GM18858 (cell line): ENCODE measurements around the gene SLC35F1.

Experiments used
- ATAC-seq: cut with Tn5 transposase; IDR thresholded peaks from one replicate; pipeline ENCODE4 v1.9.1; 2021; ENCODE audit not compliant: unreplicated experiment

The SLC35F1 gene

DNA sequence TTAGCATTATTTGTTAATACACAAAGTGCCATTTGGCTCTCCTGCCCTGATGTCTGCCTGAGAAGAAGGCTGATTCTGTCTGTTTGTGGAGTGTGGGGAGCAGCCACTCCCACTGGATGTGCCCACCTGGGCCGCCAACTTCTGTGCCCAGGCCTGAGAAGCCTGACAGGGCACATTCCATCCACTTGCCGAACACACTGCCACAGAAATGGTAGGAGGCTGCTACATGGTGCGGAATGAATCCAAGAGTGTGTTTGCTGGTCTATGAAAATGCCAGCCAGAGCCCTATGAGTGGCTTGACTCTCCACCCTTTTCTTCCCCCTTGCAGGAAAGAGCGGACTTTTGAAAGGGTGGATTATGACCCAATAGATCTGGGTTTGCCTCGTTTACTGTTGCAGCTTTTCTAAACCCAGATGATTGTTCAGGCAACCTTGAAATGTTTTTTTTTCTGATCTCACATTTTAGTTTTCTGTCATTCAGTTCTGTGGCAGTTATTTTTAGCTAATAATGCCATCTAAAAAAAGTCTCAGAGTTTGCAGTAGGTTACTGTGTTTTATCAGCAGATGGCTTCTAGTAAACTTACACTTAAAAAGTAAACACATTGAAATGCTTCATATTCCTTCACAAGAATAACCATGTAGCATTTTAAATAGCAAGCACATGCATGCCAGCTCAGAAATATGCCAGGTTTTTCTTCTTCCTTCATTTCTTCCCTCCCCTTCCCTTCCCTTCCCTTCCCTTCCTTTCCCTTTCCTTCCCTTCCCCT lies 196.5 kb downstream of the SLC35F1 start:
- ATAC-seq = no peak

DNA sequence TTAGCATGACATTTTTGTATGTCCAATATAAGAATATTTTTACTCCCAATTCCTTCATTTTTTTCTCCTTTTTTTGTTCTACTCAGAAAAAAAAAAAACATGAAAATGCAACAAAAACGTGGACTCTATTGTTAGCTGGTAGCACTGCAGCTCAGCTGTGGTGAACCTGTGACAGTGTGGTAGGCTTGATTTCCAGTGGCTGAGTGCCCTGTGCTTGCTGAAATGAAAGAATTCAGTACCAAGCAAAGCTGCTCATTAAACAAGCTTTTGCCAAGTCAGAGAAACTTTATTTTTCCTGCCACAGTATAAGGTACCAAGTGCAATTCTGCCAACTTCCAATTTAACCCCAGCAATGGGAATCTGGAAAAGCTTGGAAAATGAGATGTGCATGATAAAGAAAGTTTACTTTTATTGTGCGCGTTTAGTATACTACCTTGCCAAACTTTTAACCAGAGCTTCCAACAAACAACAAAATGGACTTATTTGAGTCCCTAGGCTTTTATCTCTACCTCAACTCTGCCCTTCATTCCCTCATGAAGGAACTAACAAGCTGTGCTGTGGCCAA lies 215.2 kb downstream of the SLC35F1 start:
- no peak for ATAC-seq

DNA sequence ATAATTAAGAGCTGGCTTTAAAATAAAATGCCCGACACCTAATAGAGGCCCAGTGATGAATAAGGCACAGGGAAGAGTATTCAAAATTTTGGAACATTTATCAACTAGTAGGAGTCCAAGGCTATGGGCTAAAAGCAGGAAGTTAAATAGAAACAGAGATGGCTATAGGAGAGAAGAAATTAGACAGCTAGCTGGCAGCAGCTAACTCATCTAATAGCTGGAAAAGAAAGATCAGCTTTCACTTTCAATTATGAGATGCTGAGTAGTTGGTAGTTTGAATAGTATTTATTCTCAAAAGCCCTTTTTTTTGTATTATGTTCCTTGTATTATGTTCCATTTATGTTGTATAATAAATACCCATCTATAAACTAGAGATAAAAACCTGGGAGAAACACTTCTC lies 215.7 kb downstream of the SLC35F1 start:
- ATAC-seq = peak; percentile 65

DNA sequence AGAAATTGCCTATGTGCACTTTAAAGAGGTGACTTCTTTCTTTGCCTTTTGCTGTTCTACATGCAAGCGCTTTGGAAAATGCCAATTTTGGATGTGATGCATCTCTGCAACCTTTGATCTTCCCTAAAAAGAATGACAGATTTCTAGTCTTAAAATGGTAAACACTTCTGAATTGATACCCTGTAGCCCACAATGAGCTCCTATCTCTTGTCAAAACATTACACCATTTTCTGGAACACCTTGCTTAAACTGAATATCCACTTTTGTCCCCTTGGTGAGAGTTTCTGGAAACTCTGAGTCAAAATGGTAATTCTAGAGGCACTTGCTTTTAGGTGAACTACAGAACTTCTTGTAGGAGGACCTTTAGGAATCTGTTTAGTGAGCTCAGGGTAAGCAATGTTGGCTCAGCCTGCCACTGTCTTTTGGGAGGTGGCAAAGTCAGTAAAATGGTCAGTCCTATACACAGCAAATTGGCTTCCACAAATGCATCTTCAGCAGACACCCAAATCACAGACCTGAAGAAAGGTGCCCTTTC lies 216.5 kb downstream of the SLC35F1 start:
- no peak for ATAC-seq

DNA sequence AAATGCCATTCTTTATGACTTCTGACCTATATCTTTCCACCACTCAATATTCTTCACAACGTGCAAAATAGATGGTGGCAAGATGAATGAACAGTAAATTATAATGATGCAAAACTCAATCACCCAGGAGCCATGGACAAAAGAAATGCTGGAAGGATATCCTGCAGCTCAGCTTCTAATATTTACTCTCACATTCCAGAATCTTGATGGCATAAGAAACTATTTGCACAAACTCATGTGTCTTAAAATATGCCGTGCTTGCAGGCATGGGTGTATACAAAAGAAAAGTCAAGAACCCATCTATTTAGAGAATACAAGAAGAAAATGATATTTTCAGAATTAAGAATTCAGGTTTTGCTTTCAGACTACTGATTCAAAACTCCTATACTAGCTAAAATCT lies 217.8 kb downstream of the SLC35F1 start:
- no peak for ATAC-seq

DNA sequence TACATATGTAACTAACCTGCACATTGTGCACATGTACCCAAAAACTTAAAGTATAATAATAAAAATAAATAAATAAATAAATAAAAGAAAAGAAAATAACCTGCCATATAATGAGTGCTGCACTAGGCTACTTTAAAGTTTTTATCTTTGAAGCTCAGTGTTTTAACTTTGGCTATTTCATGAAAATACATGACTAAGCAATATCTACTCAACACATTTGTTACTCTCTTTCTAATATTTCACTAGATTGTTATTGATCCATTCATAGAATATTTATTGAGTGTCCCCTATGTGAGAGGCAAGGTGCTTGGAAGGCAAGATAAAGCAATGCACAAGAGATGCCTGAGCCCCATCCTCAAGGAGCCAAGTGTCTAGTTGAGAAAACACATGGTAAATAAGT lies 221.7 kb downstream of the SLC35F1 start:
- no peak for ATAC-seq

DNA sequence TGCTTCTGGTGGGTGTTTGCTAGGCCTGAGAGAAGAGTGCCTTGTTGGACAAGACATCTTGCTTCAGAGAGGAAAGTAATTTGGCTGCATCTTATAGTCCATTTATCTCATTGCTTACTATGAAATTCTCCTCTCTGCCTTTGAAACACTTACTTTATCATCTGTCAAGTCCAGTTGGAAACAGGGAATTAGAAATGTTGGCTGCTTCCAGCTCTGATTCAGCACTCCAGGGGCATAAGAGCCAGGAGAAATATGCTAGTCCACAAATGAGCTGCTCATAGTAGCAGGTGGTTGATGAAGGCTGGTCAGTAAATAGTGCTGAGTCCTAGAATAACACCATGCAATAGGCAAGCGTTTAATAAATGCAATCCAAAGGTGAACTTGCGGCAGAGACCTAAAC lies 227.1 kb downstream of the SLC35F1 start:
- ATAC-seq = no peak

DNA sequence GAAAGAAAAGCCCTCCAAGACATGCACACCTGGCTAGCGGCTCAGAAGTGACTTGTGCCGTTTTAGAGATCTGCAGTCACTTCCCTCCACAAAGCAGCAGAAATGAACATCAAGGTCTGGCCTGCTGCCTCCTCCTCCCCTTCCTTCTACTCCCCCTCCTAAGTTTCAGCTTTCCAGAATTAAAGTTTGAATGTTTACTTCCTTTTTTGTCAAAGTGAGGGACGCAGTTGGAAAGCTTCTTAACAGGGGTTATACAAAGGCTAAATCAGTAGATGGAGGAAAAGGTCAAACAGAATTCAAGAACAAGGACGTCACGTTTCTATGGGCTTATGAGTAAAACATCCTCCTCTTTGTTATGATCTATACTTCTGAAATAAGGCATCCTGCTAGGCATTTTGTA lies 227.7 kb downstream of the SLC35F1 start:
- ATAC-seq = no peak

DNA sequence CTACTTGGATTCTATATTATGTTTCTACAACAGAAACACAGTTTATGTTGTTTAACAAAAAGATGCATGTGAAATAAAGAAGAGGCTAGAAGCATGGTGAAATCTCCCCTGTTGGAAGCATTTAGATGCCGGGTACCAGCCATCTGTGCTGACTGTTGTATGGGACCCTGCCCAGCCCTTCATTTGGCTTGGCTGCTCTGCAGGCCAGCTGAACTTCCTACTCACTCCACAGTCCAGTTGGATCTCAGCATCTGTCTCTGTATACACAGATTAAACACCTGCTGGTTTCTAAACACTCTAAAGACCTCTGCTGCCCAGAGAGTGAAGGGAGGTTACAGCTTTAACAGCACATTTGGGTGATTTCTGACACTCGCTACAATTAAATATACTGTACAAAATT lies 228.3 kb downstream of the SLC35F1 start:
- no peak for ATAC-seq

DNA sequence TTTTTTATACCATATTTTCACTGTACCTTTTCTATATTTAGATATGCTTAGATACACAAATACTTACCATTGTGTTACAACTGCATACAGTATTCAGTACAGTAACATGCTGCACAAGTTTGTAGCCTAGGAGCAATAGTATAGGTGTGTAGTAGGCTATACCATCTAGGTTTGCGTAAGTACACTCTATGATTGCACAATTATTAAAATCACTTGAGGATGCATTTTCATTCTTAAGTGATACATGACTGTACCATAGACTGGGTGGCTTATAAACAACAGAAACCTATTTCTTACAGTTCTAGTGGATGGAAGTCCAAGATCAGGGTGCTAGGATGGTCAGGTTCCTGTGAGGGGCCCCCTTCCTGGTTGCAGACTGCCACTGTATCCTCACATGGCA lies 234.1 kb downstream of the SLC35F1 start:
- ATAC-seq = no peak

DNA sequence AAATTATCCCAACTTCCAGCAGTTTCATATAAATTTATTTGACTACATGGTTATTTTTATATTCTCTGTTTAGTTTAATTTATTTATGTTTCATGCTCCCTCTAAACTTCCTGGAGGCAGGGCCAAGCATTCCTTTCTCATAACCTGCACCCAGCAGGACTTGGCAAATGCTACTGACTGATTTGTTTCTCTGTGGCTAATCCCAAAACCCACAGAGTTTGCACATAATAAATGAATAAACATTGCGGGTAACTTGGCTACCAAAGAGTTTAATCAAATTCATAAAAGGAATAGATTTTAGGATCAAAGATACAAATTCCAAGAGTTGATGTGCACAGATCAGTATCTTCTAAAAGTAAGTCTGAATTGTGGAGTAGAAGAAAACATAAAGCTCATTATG lies 239.5 kb downstream of the SLC35F1 start:
- ATAC-seq = no peak

DNA sequence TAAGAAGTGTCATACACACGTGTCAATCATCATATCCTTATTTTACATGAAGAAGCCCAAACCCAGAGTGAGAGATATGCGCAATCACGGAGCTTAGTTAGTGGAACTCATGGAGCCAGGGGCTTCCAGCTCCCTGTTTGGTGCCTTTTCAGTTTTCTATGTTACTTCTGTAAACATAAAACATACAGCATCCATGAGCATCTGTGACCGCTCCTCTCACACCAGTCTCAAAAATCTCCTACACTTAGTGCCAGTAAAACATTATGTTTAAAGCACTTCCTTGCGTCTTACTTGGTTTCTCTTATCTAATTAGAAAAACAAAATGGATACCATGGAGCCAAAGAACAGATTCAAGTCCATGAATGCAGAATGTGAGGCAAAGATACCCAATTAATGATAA lies 240.4 kb downstream of the SLC35F1 start:
- no peak for ATAC-seq

DNA sequence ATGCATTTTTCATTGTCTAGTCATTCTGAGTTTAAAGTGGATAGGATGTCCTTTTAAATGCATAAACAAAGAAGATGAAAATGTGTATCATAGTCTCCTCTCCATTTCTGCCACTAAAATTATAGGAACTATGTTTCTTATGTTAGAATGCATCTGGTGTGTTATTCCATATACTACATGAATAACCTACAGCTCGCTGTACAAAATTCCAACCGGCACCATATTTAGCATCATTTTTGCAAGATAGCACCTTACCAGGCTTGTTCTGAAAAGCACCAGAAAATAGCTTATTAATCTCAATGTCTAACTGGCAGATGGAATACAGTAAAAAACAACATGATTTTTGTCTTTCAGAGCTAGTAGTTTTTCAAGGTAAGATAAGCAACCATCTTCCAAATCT lies 241.5 kb downstream of the SLC35F1 start:
- no peak for ATAC-seq

DNA sequence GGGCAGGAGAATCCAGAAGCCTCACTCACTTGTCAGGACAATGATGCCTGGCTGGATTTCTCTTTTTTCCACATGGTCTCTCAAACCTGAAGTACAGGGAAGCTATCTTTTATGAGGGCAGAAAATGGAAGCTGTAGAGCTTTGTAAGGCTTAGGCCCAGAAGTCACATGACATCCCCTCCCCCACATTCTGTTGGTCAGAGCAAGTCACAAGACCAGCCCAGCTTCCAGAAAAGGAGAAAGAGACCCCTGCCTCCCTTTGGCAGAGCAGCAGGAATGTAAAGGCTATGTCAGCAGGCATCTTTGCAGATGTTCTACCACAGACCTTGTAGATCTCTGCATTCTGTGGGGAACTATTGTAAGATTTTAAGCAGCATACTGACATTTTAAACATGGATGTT lies 245.5 kb downstream of the SLC35F1 start:
- no peak for ATAC-seq

DNA sequence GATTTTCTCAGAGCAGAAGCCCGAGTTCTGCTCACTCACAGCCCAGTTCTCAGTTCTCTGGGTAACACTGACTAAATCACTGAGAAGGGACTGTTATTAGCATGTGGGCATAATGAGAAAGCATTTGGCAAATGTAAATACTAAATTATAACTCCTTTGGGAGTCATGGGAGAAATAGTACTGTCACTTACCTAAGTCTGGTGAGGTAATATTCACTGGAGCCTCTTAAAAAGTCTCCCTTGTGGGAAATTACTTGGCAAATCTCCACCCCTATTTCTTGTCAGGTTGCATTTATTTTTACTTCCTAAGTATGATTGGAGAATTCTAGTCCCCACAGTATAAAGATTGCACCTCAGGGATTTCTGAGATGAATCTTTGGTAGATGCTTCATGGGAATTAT lies 254.3 kb downstream of the SLC35F1 start:
- ATAC-seq = no peak

DNA sequence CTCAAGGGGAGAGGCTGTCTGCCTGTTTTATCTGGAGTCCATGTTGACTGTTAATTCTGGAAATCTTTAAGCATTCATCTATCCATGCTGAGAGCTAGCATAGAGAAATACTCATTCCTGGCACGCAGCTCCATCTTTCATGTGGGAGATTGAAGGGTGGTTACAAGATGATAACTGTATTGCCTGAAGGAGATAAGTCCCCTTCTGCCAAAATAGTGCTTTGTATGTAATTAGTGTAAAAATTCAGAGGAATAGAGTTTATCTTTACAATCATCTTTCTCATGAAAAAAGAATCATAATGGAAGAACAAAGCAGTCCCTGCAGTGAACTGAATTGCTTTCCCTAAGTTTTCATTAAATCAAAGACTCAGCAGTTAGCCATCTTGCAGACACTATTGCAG lies 256.5 kb downstream of the SLC35F1 start:
- no peak for ATAC-seq

DNA sequence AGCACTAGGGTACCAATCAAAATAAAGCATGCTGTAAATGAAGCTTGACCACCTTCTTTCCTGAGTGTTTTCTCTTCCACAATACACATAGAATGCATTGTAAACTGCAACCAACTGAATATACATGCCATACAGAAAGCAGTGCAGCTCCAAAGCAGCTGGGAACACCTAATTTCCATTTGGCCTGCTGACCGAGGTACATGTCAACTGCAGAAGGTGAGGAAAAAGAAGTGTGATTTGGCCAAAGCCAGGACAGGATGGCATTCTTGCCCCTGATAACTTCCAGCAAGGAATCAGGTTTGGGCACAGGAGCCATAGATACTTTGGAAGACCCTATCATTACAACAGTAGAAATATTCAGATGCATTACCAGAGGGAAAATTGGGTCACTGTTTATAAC lies 258.4 kb downstream of the SLC35F1 start:
- no peak for ATAC-seq

DNA sequence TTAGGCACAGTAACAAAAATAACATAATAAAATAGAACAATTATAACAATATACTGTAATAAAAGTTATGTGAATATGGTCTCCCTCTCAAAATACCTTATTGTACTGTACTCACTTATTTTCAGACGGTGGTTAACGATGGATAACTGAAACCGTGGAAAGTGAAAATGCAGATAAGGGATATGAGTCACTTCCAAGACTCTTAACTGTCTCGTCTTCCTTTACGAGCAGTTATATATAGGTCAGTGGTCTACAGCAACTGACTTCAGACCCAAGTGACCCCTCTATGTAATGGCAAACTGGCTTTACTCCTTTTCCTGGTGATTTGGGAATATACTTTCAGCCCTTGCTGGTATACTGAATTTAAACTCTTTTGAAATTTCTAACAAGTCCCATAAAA lies 261.4 kb downstream of the SLC35F1 start:
- no peak for ATAC-seq

DNA sequence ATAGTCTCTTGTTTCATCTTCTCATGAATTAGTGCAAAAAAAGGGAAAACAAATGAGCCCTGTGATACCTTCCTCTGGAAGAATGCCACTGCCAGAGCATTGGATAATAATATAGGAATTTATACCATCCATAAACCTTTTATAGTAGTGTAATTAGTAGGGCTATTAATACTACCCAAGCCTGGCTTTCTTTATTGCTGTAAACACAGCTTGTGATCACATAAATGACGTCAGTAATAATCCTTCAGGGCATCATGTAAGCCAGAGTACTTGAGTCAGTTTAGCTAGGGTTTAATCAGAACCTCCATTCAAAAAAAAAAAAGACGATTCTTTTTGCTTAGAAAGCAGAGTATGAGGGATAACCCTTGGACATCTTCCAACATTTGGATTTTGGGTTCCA lies 264.8 kb downstream of the SLC35F1 start:
- ATAC-seq = no peak

DNA sequence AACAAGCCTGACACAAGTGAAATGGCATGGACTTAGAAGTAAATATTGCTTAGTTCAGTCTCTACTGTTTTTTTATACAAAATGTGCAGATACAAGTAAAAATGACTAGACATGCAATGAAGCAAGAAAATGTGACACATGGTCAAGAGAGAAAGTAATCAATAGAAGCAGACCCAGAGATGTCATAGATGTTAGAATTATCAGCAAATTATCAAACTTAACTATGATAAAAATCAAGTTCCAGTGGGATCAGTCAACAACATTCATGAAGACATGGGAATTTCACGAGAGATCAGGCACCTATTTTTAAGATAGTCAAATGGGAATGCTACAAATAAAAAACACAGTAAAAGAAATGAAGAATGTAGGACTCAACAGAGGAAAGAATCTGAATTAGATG lies 267.0 kb downstream of the SLC35F1 start:
- no peak for ATAC-seq

DNA sequence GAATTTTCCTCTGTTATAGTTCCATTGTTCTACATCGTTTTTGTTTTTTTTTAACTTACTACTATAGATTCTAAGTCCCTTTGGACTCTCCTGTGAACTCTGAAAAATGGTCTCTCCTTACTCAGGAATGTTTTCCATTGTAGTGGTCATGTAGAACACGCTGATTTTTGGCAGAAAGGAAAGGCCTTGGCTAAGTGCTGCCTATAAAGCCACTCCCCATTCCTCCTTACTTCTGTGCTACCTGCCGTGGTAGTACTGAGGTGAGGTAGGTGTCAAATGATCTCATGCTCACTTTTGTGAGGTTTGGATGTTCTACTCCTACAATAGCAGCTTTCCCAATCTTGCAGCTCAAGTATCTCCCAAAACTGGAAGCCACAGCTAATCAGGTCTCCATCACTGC lies 270.7 kb downstream of the SLC35F1 start:
- no peak for ATAC-seq

DNA sequence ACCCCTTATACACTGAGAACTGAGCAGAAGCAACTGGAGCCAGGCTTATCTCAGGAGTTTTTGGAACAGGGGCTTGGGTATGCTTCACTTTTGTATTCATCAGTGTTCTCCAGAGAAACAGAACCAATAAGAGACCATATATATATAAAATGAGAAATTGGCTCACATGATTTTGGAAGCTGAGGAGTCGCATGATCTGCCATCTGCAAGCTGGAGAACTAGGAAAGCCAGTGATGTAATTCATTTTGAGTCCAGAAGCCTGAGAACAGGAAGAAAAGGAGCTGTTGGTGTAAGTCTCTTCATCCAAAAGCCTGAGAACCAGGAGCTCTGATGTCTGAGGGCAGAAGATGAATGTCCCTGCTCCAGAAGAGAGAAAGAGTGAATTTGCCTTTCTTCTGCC lies 272.0 kb downstream of the SLC35F1 start:
- ATAC-seq = no peak
